Trophoblast cell (in vitro differentiated cells and primary cell): Measurements from ENCODE around the gene SYNE2.
A peak's percentile ranks its signal among the peaks of the same experiment; 100 is the strongest.
"Not testable (repeated sequence)": the region's sequence is repeated elsewhere in the genome, so short reads cannot be mapped to it uniquely, and the experiment has no call there.

Experiments used
- DNase-seq, 2 donors: peaks; one replicate each; pipeline ENCODE4 v3.0.0-alpha.2; 2016
- H2AFZ ChIP-seq: 2 replicates; pipeline ENCODE4 v1.6.1; 2013; ENCODE audit warnings: low read length, moderate library complexity, mild to moderate bottlenecking; ENCODE audit not compliant: insufficient read depth, poor library complexity
- H2AK5ac ChIP-seq: 2 replicates; pipeline ENCODE4 v1.6.1; 2013; ENCODE audit warnings: mild to moderate bottlenecking, low read length
- H2BK120ac ChIP-seq: 2 replicates; pipeline ENCODE4 v1.6.1; 2013; ENCODE audit warnings: low read length, mild to moderate bottlenecking, moderate library complexity; ENCODE audit not compliant: insufficient read depth, poor library complexity
- H2BK12ac ChIP-seq: 2 replicates; pipeline ENCODE4 v1.6.1; 2013; ENCODE audit warnings: mild to moderate bottlenecking, low read length, moderate library complexity
- H2BK5ac ChIP-seq: 2 replicates; pipeline ENCODE4 v1.6.1; 2013; ENCODE audit warnings: low read length, low read depth, moderate library complexity, mild to moderate bottlenecking; ENCODE audit not compliant: poor library complexity
- H3K14ac ChIP-seq: 2 replicates; pipeline ENCODE4 v1.6.1; 2013; ENCODE audit warnings: mild to moderate bottlenecking, low read length
- H3K18ac ChIP-seq: 2 replicates; pipeline ENCODE4 v1.6.1; 2013; ENCODE audit warnings: mild to moderate bottlenecking, low read length
- H3K23ac ChIP-seq: 2 replicates; pipeline ENCODE4 v1.6.1; 2013; ENCODE audit warnings: low read length
- H3K27ac ChIP-seq: 2 replicates; pipeline ENCODE4 v1.5.1; 2013; ENCODE audit warnings: low read depth, mild to moderate bottlenecking, inconsistent platforms, low read length, moderate library complexity
- H3K27me3 ChIP-seq: 2 replicates; pipeline ENCODE4 v1.6.1; 2013; ENCODE audit warnings: inconsistent platforms, mild to moderate bottlenecking, low read length, moderate library complexity; ENCODE audit not compliant: insufficient read depth
- H3K36me3 ChIP-seq, 2 experiments: 1 replicate in 1 of 2; 2 replicates in 1 of 2; pipeline ENCODE4 v1.6.1; 2013; ENCODE audit warnings: low read length in 2 of 2, mild to moderate bottlenecking in 2 of 2, moderate library complexity in 1 of 2; ENCODE audit not compliant: insufficient read depth in 2 of 2, control insufficient read depth in 1 of 2
- H3K4ac ChIP-seq: 2 replicates; pipeline ENCODE4 v1.6.1; 2013; ENCODE audit warnings: low read depth, mild to moderate bottlenecking, low read length, moderate library complexity
- H3K4me1 ChIP-seq, 2 experiments: 1 replicate in 1 of 2; 2 replicates in 1 of 2; pipeline ENCODE4 v1.6.1; 2013; ENCODE audit warnings: low read length in 2 of 2, mild to moderate bottlenecking in 2 of 2, moderate library complexity in 1 of 2; ENCODE audit not compliant: insufficient read depth in 2 of 2, control insufficient read depth in 1 of 2
- H3K4me2 ChIP-seq: 2 replicates; pipeline ENCODE4 v1.6.1; 2013; ENCODE audit warnings: inconsistent platforms, mild to moderate bottlenecking, low read length, moderate library complexity
- H3K4me3 ChIP-seq: 2 replicates; pipeline ENCODE4 v1.5.1; 2013; ENCODE audit warnings: mild to moderate bottlenecking, low read depth, low read length, inconsistent platforms
- H3K79me1 ChIP-seq: one replicate; pipeline ENCODE4 v1.6.1; 2013; ENCODE audit warnings: low read length
- H3K79me2 ChIP-seq: 2 replicates; pipeline ENCODE4 v1.6.1; 2013; ENCODE audit warnings: low read length, mild to moderate bottlenecking; ENCODE audit not compliant: control insufficient read depth, insufficient read depth, poor library complexity
- H3K9ac ChIP-seq: 2 replicates; pipeline ENCODE4 v1.6.1; 2013; ENCODE audit warnings: mild to moderate bottlenecking, low read length
- H3K9me3 ChIP-seq: 2 replicates; pipeline ENCODE4 v1.6.1; 2013; ENCODE audit warnings: low read depth, mild to moderate bottlenecking, control low read depth, inconsistent platforms, low read length; ENCODE audit not compliant: insufficient read depth
- H4K12ac ChIP-seq: 2 replicates; pipeline ENCODE4 v1.6.1; 2013; ENCODE audit warnings: low read depth, mild to moderate bottlenecking, low read length, moderate library complexity
- H4K8ac ChIP-seq: 2 replicates; pipeline ENCODE4 v1.6.1; 2013; ENCODE audit warnings: low read depth, mild to moderate bottlenecking, low read length, moderate library complexity
- H4K91ac ChIP-seq: one replicate; pipeline ENCODE4 v1.6.1; 2013; ENCODE audit warnings: low read depth, mild to moderate bottlenecking, low read length, moderate library complexity
- WGBS: extraction: QIAGEN DNeasy Blood & Tissue Kit; methylation state at CpG from one replicate; pipeline ENCODE4 v1.1.7; 2013; ENCODE audit warnings: missing lambda C conversion rate; ENCODE audit not compliant: insufficient read length, insufficient coverage; ENCODE audit errors: extremely low coverage; 5-methylcytosine and 5-hydroxymethylcytosine counted together

Gene SYNE2

DNA sequence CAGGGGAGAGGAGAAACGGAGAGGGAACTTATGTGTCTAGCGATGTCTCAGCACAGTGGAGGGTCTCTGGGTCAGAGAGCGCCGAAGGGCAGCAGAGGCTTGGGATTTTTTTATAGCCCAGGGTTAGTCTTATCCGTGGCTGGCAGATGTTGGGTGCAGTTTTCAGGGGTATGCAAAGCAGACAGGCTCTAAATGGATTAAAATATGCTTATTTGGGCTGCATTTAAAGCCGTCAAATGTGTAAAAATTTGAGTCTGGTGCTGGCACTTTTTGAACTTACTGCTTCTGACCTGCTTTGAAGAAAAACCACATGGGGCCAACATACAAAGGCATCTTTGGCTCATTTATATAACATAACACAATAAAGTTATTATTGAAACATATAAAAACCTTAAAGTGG is 262.6 kb downstream of the SYNE2 start:
- H3K27ac ChIP-seq: no peak overlapping the region
- no CpG with 5 or more reads among the region's 6 CpGs for WGBS
- no peak overlapping the region for H3K4ac ChIP-seq
- H2AFZ ChIP-seq: no peak overlapping the region
- H3K9ac ChIP-seq: no peak overlapping the region
- H3K79me1 ChIP-seq: no peaks in the 10 kb centered on the region
- no peaks in the 10 kb centered on the region for H3K79me2 ChIP-seq
- H4K8ac ChIP-seq: no peak overlapping the region
- H4K91ac ChIP-seq: no peak overlapping the region
- no peaks in the 10 kb centered on the region for H3K27me3 ChIP-seq
- no peaks in the 10 kb centered on the region for H3K9me3 ChIP-seq
- H3K23ac ChIP-seq: no peak overlapping the region
- H2BK5ac ChIP-seq: no peak overlapping the region
- H3K18ac ChIP-seq: no peak overlapping the region
- no peak overlapping the region for H2AK5ac ChIP-seq
- no peak for DNase-seq
- H4K12ac ChIP-seq: no peak overlapping the region
- no peak overlapping the region for H3K14ac ChIP-seq
- H3K4me3 ChIP-seq: no peak overlapping the region
- H2BK120ac ChIP-seq: no peak overlapping the region
- H3K4me1 ChIP-seq: no peaks in the 10 kb centered on the region
- H2BK12ac ChIP-seq: no peak overlapping the region
- H3K36me3 ChIP-seq: peaks cover 0 to 7% of the 10 kb centered on the region in 2 experiments
- no peak overlapping the region for H3K4me2 ChIP-seq

DNA sequence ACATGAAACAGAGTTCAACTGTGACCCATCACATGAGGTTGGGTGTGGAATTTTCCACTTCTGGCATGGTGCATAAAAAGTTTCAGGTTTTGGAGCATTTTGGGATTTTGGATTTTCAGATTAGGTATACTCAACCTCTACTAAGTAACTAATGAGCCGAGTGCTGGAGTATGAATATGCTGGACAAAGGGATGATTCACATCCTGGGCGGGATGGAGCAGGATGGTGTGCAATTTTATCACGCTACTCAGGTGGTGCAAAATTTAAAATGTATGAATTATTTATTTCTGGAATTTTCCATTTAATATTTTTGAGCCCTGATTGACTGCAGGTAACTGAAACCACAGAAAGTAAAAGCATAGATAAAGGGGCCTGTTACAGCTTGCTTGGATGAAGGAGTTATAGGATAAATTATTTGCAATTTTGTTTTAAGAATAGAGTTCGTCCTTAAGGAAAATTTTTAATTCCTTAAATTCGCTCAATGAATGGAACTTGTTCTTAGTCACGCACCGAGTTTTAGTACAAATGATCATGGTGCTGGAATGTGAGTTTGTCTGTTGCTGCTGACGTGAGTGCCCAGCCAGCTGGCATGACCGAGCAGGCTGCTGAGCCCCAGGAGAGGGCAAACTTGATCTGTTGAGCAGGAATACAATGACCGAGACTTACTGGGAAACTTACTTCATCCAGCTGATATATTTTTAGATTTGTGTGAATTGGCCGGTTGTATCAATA is 265.0 kb downstream of the SYNE2 start:
- no peak overlapping the region for H2AFZ ChIP-seq

DNA sequence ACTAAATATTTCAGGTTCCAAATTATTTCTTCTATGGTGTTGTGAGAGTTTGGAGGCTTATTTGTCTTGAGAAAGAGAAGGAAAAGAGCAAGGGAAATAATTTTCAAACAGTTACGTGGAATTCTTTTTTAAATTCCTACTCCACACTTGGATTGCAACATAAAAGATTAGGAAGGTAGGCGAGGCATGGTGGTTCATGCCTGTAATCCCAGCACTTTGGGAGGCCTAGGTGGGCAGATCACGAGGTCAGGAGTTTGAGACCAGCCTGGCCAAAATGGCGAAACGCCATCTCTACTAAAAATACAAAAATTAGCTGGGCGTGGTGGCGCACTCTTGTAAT is 265.6 kb downstream of the SYNE2 start:
- H3K14ac ChIP-seq, H2AFZ ChIP-seq, H4K12ac ChIP-seq, H4K91ac ChIP-seq, H3K9me3 ChIP-seq, H3K4me3 ChIP-seq, H3K4me2 ChIP-seq, H4K8ac ChIP-seq, H3K27ac ChIP-seq, H3K27me3 ChIP-seq, H3K79me1 ChIP-seq, H3K18ac ChIP-seq, H3K4ac ChIP-seq, H2BK12ac ChIP-seq, H3K23ac ChIP-seq, H2BK5ac ChIP-seq, H2AK5ac ChIP-seq, H3K4me1 ChIP-seq, H3K9ac ChIP-seq, H3K79me2 ChIP-seq, H2BK120ac ChIP-seq: not testable (repeated sequence)
- WGBS: no CpG with 5 or more reads among the region's 7 CpGs
- peaks cover 3 to 11% of the 10 kb centered on the region in 2 experiments for H3K36me3 ChIP-seq
- DNase-seq: peak in 1 of 2 donors; percentile 60

More for the DNA sequence above, 265.0 kb downstream of the SYNE2 start:
- Histone ChIP-seq H3K9ac (no peak overlapping the region), H4K8ac (no peak overlapping the region), H3K18ac (no peak overlapping the region), H3K79me1 (no peaks in the 10 kb centered on the region), H3K4me1 (no peaks in the 10 kb centered on the region), H3K27me3 (no peaks in the 10 kb centered on the region), H3K36me3 (peaks cover 0 to 12% of the 10 kb centered on the region in 2 experiments), H3K4me3 (no peak overlapping the region), H3K27ac (no peak overlapping the region), H2BK12ac (no peak overlapping the region), H2BK120ac (no peak overlapping the region), H4K91ac (no peak overlapping the region), H3K23ac (no peak overlapping the region), H3K79me2 (no peaks in the 10 kb centered on the region), H3K14ac (no peak overlapping the region), H4K12ac (no peak overlapping the region), H2AK5ac (no peak overlapping the region), H2BK5ac (no peak overlapping the region), H3K4me2 (no peak overlapping the region), H3K9me3 (no peaks in the 10 kb centered on the region), H3K4ac (no peak overlapping the region)
- DNase-seq: peak; percentile 71 to 79
- WGBS: no CpG with 5 or more reads among the region's 11 CpGs

DNA sequence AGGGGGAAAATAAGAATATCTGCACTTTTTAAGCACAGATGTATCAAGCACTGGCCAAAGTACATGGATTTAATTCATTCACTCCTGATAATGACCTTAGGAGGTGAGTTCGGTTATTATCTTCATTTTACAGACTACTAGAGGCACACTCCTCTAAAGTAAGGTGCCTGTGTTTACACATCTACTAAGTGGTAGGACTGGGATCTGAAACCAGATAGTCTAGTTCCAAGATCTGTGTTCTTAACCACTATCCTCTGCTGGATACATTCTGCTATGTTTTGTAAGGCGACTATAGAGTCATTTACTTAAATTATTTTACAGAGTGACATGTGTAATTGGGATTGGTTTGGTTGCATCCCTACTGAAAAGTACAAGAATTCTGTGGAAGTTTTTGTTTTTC is 266.1 kb downstream of the SYNE2 start:
- Histone ChIP-seq H3K27me3 (no peaks in the 10 kb centered on the region), H4K91ac (no peak overlapping the region), H3K9ac (no peak overlapping the region), H3K14ac (no peak overlapping the region), H2BK5ac (no peak overlapping the region), H3K79me2 (no peaks in the 10 kb centered on the region), H3K18ac (no peak overlapping the region), H3K4me1 (no peaks in the 10 kb centered on the region), H3K4me2 (no peak overlapping the region), H3K4me3 (no peak overlapping the region), H2AK5ac (no peak overlapping the region), H3K36me3 (peaks cover 3 to 10% of the 10 kb centered on the region in 2 experiments), H2BK12ac (no peak overlapping the region), H4K8ac (no peak overlapping the region), H3K79me1 (no peaks in the 10 kb centered on the region), H3K23ac (no peak overlapping the region), H4K12ac (no peak overlapping the region), H3K9me3 (no peaks in the 10 kb centered on the region), H3K4ac (no peak overlapping the region), H2BK120ac (no peak overlapping the region), H2AFZ (no peak overlapping the region), H3K27ac (no peak overlapping the region)
- WGBS: no CpG with 5 or more reads among the region's 2 CpGs
- DNase-seq: no peak
